ENCODE data around the gene TP53AIP1.

GRCh38 chr11:128906185-128907050 lies 36.3 kb downstream of the TP53AIP1 start:
- no peak for TF ChIP-seq CTCF (conservative IDR thresholded peaks at IDR 0.05; ENCODE audit: low read depth, low read length)
- no peak for TF ChIP-seq EZH2 (IDR thresholded peaks at IDR 0.05; ENCODE audit: borderline replicate concordance, low read depth, low read length, poor library complexity, severe bottlenecking)

Data from A673 (cell line).